Adrenal gland (tissue), 12 donors: ENCODE results near the gene AGER. TPM values are rescaled to one million over a fixed set of nuclear protein-coding genes. Genes with fewer than 3 reads are reported as not detected.
A peak's percentile ranks its signal among the peaks of the same experiment; 100 is the strongest.

Source experiments
- DNase-seq, 7 donors: peaks; one replicate each; pipeline ENCODE4 v3.0.0-alpha.2; 2019 to 2020
- H3K27ac ChIP-seq, 5 donors: fragments of 200-600 bp; sonication (generic) in 4 of 5; 1 replicate in 3 of 5; 2 replicates in 2 of 5; pipeline versions ENCODE4 v1.5.1 to v1.8.0; 2016 to 2020; ENCODE audit warnings: mild to moderate bottlenecking in 1 of 5
- H3K27me3 ChIP-seq: fragments of 200-600 bp; 2 replicates; pipeline ENCODE4 v1.8.0; 2021
- H3K36me3 ChIP-seq, 2 donors: fragments of 200-600 bp; replicated peaks in 1 of 2; 1 replicate in 1 of 2; 2 replicates in 1 of 2; pipeline versions ENCODE4 v1.5.1 to v1.8.0; 2018 to 2022
- H3K4me1 ChIP-seq, 2 donors: fragments of 200-600 bp; replicated peaks in 1 of 2; 1 replicate in 1 of 2; 2 replicates in 1 of 2; pipeline versions ENCODE4 v1.5.1 to v1.8.0; 2018 to 2021
- H3K4me3 ChIP-seq, 4 donors: fragments of 200-600 bp; sonication (generic) in 3 of 4; one replicate each; pipeline ENCODE4 v1.5.1; 2016 to 2018
- H3K9me3 ChIP-seq, 3 donors: fragments of 200-600 bp; sonication (generic) in 1 of 3; replicated peaks in 1 of 3; 1 replicate in 2 of 3; 2 replicates in 1 of 3; pipeline versions ENCODE4 v1.5.1 to v1.8.0; 2016 to 2021
- CTCF ChIP-seq, 6 experiments: fragments of 450-650 bp in 4 of 6; fragments of 200-600 bp in 2 of 6; sonication (generic) in 1 of 6; IDR thresholded peaks; 1 replicate in 5 of 6; 2 replicates in 1 of 6; pipeline versions ENCODE4 v1.5.1 to v1.8.0; 2016 to 2021; ENCODE audit warnings: antibody characterized with exemption in 6 of 6, mild to moderate bottlenecking in 2 of 6, moderate library complexity in 1 of 6
- POLR2A ChIP-seq, 2 donors: fragments of 450-650 bp; IDR thresholded peaks; one replicate each; pipeline ENCODE4 v1.6.1; 2017; ENCODE audit warnings: antibody characterized with exemption in 2 of 2, mild to moderate bottlenecking in 2 of 2, moderate library complexity in 1 of 2
- WGBS, 4 donors: extraction: QIAGEN DNeasy Blood & Tissue Kit in 2 of 4; methylation state at CpG; one replicate each; pipeline versions ENCODE4 v1.1.5 to v1.1.7; 2013 to 2017; 5-methylcytosine and 5-hydroxymethylcytosine counted together
- intact Hi-C, 2 donors: fragments of 100-400 bp; cut with DNase I; formaldehyde crosslinking; loops; one replicate each; pipeline versions ENCODE4 v1.14.1 to v1.15.0; 2022 to 2023
- polyA plus RNA-seq, 3 donors: library from polyadenylated mRNA; stranded (reverse); fragments of 200-250 nt in 2 of 3; fragments of 350-450 nt in 1 of 3; fragmentation: Illumina TruSeq in 1 of 3; extraction: RNeasy Lipid Tissue Mini Kit (QIAGEN cat#74804) in 1 of 3; gene quantifications; one replicate each; pipeline ENCODE4 v1.2.3, GENCODE V29; 2013 to 2014
- total RNA-seq, 9 donors: library from RNA; depleted of rRNA in 4 of 9; stranded (reverse); fragments of >200 nt in 4 of 9; fragments of 120-200 nt in 1 of 9; fragmentation: NEBNext Ultra II Directional in 1 of 9; extraction: Animal tissue kit (Norgen Biotek cat#: 25700) in 1 of 9; gene quantifications; one replicate each; pipeline versions ENCODE4 v1.1.0 to v1.2.4, GENCODE V29; 2013 to 2023
- donor health status: healthy with polysubstance abuse.
- donor health status: Bipolar disorder and iron deficiency.
- donor health status: DM: yes; HTN: yes; CAD: no.
- donor health status: DM: no; HTN: no; CAD: no.
- donor health status: DM: no; HTN: no; CAD: no.
- donor health status: DM: yes; HTN: yes; CAD: no.

AGER gene
- total and polyA plus RNA-seq, 12 donors: 1.4 to 63.9 (median 3.4) TPM; not detected in 1

GRCh38 chr6:32192608-32193039 lies 8.6 kb upstream of the AGER start, which contains the start of gene GPSM3:
Gene GPSM3, minus strand, starts transcription at chr6:32192643. Its CDS starts 130 bp downstream, at chr6:32192513.
- Histone ChIP-seq H3K27ac (peak within 1 kb of the TSS in 3 of 5 donors; percentile 33 to 94 (median 79)), H3K36me3 (peaks cover 0 to 6% of the 10 kb centered on the region in 2 donors), H3K4me1 (peaks cover 22 to 51% of the 10 kb centered on the region in 2 donors), H3K27me3 (no peaks in the 10 kb centered on the region), H3K4me3 (peak within 1 kb of the TSS in 1 of 4 donors; percentile 29), H3K9me3 (no peaks in the 10 kb centered on the region)
- DNase-seq: peak in 4 of 7 donors; percentile 22 to 50 (median 48)
- WGBS, 4 donors: 49 to 64% (median 50%) methylated on average over 3 to 5 of the region's 5 CpGs
- intact Hi-C loops: loop anchor here in 1 of 2 donors (5.0 kb wide), 1 partner anchor 80 kb away; no protein-coding TSS in a partner anchor
- TF ChIP-seq POLR2A (IDR thresholded peaks at IDR 0.05): no peak
- no peak for TF ChIP-seq CTCF (IDR thresholded peaks at IDR 0.05)

- DNase-seq: peak in 2 of 7 donors; percentile 27
- TF ChIP-seq CTCF (IDR thresholded peaks at IDR 0.05) (no peak), POLR2A (IDR thresholded peaks at IDR 0.05) (no peak)
- Histone ChIP-seq H3K9me3 (no peaks in the 10 kb centered on the region), H3K27ac (peak overlapping the region in 3 of 5 donors; percentile 33 to 94 (median 79)), H3K4me1 (peaks cover 22 to 48% of the 10 kb centered on the region in 2 donors), H3K27me3 (no peaks in the 10 kb centered on the region), H3K4me3 (peak overlapping the region in 1 of 4 donors; percentile 29), H3K36me3 (peaks cover 0 to 12% of the 10 kb centered on the region in 2 donors)
- 65 to 73% (median 71%) methylated on average over 13 to 15 of the region's 15 CpGs for WGBS, 4 donors
- intact Hi-C loops: loop anchor here in 1 of 2 donors (5.0 kb wide), 1 partner anchor 80 kb away; no protein-coding TSS in a partner anchor
Measured at GRCh38 chr6:32191696-32192607, 7.9 kb upstream of the AGER start.

- Histone ChIP-seq H3K27me3 (no peaks in the 10 kb centered on the region), H3K4me3 (peak overlapping the region in 1 of 4 donors; percentile 82), H3K36me3 (peaks cover 0 to 21% of the 10 kb centered on the region in 2 donors), H3K27ac (peak overlapping the region in 4 of 5 donors; percentile 88 to 96 (median 92)), H3K4me1 (peaks cover 16 to 50% of the 10 kb centered on the region in 2 donors), H3K9me3 (no peaks in the 10 kb centered on the region)
- no peak for TF ChIP-seq CTCF (IDR thresholded peaks at IDR 0.05)
- TF ChIP-seq POLR2A (IDR thresholded peaks at IDR 0.05): no peak
- intact Hi-C loops: loop anchor here in 1 of 2 donors (5.0 kb wide), 1 partner anchor 79 kb away; no protein-coding TSS in a partner anchor
- WGBS, 4 donors: 77 to 85% (median 82%) methylated on average over 6 to 8 of the region's 8 CpGs
- peak in 2 of 7 donors; percentile 19 to 20 for DNase-seq
Measured at GRCh38 chr6:32190911-32191677, 7.0 kb upstream of the AGER start.
